GM18870 (cell line): ENCODE results near the gene NHSL2.
"Not testable (repeated sequence)": the region's sequence is repeated elsewhere in the genome, so short reads cannot be mapped to it uniquely, and the experiment has no call there.

Experiments used
- ATAC-seq: cut with Tn5 transposase; IDR thresholded peaks from one replicate; pipeline ENCODE4 v1.9.1; 2021; ENCODE audit warnings: moderate library complexity; ENCODE audit not compliant: unreplicated experiment

The NHSL2 gene

DNA sequence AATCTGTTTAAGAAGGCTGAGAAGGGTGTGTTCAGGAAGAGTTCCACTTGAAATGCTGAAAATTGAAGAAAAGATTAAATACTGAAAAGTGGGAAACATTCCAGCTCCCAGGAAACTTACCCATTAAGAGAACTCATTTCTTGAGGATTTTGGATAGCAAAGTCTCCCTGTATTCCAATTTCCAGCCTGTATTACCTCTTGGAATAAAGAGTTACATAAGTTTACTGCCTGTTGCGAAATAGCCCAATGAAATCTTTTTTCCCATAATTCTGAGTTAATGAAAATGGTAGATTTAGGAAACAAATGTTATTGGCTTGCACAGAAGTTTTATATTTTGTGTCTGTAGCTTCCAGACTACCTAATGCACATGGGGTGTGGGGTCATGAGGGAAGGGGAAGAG, 12.0 kb downstream of the NHSL2 start:
- ATAC-seq, result no peak

DNA sequence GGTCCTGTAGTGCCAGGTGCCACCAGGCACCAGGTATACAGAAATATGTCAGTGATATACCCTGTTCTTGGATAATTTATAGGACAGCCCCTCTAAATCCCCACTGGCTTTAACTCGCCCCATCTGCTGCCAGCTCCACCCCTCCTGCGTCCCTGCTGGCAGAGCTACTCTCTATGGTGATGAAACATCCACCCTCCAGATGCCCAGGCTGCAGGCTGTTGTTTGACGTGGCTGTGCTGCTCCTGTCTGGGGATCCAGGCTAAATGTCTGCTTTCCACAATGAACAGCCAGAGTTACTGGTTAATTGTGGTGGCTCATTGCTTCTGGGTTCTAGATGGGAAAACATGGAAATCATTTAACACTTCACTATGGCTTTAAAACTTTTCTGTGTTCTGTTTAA, 12.9 kb downstream of the NHSL2 start:
- no peak for ATAC-seq

DNA sequence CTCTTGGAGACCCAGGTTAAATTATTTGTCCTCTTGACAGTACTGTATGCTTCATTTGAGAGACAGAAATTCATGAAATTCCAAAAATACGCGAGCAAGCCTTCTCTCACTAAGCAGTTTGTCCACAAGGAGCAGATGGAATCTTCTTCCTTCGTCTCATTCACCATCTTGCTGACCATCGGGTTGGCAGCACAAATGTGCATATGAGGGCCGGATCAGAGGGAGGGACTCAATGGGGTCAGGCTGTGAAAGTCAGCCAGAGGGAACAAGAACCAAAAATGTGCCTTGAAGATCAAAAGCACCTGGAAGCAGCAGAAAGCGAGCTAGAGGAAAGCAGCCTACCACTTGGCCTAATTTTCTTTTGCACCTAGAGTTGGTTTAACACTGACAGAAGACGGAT, 16.4 kb downstream of the NHSL2 start:
- ATAC-seq, result no peak

DNA sequence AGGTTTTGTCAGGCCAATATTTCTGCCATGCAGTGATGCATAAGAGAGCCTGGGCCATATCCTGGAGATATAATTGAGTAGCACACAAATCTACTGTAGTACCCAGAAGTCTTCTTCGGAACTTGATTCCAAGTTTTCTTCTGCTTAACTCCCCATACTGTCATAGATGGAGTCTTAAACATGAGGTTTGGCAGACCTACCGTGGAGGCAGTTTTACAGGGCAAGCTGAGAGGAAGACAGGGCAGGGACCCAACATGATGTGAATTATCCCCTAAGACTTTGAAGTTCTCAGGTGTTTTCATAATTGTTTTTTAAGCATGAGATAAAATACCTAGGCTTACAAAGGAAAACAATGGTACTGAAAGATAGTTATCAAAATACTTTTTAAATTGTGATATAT, 18.2 kb downstream of the NHSL2 start:
- ATAC-seq, result no peak

DNA sequence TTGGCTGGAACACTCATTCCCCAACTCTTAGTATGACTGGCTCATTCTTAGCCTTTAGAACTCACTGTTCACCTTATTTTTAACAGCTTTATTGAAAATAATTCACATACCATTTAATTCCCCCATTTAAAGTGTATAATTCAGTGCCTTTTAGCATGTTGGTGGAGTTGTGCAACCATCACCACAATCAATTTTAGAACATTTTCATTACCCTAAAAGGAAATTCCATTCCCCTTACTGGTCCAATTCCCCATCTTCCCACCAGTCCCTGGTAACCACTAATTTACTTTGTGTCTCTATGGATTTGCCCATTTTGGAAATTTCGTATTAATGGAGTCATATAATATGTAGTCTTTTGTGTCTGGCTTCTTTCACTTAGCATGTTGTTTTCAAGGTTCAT, 19.7 kb downstream of the NHSL2 start:
- no peak for ATAC-seq

DNA sequence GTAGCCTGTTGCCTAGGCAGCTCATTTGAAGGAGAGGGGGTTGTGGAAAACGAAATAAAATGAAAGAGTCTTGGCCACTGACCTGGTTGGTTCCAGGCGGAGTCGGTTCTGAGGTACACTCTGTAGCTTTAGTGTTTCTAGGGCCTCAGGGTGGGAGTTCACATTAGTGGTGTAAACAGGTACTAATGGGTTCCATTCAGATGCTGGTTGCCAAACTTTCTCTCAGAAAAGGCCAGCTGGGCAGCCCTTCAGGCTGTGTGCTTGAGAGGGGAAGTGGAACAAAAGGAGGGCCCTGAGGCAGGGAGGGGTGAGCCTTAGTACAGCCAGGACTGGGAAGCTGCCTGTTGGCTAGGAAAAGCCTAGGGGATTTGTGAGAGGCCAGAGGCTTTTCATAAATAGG, 24.8 kb downstream of the NHSL2 start:
- ATAC-seq, result no peak

DNA sequence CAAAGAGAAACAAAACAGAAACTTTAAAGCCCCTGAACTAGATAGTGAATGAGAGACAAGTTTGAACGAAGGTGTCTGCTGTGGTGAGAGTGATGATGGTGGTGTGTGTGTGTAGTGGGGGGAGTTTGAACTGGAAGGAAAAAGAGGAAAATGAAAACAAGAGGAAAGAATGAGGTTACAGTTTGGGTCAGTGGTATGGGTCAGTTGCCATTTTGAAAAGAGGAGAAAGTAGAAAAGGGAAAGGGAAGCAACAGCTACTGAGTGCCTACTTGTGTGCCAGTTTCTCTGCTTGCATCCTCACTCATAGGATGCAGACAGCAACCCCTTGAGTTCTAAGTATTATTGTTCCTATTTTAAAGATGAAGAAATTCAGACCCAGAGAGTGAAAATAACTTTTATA, 26.0 kb downstream of the NHSL2 start:
- ATAC-seq, result no peak

DNA sequence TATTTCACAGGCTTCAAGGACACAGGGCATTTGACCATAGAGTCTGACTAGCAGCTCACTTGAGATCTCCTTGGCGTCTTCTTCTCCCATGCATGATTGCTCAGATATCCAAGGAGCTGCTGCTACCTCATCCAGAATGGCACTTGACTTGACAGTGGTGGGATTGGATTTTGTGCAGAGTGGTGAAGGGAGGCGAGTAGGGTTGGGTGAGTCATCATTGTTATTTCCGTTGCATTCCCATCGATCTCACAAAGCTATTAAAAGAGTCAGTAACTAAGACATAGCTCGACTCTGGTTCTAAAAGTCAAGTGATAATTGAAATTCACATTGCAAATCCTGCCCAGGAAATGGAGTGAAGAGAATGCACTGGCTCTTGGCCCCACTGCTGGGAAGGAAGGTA, 27.7 kb downstream of the NHSL2 start:
- ATAC-seq, result no peak

DNA sequence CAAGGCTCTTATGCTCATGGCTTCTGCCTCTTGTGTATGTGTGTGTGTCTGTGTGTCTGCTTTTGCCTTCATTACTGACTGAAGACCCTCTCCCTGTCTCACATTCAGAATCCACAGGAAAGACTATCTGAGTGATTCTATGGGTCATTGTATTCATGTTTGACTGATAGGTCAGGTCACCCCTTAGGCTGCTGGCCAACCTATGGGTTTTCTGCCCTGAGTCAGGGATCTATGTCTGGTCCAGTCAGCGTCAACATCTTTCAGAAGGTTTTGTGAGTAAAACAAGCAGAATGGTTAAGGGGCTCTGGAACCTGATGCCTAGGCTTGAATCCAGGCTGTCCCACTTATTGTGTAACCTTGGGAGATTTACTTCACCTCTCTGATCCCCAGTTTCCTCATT, 30.5 kb downstream of the NHSL2 start:
- no peak for ATAC-seq

DNA sequence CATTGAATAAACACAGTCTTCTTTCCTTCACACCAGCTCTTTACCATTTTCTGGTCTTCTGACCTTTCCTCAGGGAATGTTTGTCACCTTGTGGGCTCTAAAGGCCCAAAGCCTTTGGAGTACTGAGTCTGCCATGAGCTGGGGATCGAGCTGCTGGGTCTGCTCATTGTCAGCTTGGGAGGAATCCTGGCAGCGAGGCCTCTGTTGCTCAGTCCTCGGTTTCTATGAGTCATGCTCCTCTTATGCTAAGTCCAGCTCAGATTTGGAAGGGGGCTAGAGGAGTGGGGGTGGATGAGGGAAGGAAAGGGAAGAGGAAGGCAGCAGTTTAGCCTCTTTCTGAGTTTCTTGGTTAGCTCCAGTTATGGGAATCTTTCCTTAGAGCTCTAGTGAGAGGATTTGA, 31.1 kb downstream of the NHSL2 start:
- no peak for ATAC-seq

DNA sequence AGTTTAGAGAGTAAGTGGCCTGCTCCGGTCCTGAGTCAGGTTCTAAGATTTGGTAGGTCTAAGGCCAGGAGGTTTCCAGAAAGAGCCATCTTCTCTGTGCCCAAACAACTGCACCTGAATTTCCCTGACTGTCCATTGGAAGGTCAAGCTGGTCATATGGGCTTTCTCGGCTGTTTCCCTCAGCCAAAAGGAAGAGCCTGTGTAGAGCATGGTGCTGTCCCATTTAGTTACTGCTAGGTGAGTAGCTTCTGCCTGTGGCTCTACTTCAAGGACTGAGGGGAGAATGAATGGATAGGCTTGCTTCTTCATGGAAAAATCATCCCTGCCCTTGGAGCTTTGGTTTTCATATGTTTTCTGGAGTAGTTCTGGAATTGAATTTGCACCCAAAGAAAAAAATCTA, 33.7 kb downstream of the NHSL2 start:
- ATAC-seq, result no peak

DNA sequence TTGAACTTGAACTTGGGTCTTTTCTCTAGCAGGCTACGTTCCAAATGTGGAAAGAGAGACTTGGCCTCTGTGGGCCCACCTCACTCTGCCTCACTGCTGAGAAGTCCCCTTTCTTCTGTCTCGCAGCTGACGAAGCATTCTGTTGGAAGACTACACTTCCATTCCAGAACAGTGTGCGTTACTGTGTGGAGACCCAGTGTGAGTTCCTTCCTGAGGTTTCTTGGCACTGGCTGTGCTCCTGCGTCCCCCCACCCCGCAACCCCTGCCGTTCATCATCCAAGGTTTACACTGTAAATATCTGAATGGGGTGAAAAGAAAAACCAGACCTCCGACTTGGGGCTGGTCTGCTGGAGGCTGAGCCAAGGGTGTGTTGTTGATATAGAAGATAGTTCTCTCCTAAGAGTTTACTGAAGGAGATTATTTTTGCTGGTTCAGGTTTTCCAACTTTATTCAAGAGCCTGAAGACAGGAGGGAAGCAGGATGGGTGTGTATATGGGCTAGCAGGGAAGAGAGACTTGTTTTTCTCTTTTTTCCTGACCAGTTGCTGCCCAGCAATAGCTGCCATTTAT, 34.7 kb downstream of the NHSL2 start:
- ATAC-seq, result no peak

DNA sequence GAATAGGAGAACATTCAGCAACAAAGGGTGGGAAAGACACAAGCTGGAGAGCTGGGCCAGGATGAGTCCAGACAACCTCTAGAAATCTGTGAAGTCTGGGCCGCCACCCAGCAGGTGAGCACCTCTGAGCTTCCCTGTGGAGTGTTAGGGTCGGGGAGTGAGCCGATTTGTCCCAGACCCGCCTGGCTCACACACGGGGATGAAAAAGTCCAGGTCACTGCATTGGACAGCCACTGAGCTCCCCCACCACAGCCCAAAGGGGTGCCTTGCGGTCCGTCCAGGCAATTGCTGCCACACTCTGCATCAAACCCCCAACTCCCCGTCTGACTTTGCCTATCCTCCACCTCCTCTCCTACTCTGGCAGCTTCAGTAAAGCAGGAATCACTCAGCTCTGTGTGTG, 38.7 kb downstream of the NHSL2 start:
- ATAC-seq, result no peak

DNA sequence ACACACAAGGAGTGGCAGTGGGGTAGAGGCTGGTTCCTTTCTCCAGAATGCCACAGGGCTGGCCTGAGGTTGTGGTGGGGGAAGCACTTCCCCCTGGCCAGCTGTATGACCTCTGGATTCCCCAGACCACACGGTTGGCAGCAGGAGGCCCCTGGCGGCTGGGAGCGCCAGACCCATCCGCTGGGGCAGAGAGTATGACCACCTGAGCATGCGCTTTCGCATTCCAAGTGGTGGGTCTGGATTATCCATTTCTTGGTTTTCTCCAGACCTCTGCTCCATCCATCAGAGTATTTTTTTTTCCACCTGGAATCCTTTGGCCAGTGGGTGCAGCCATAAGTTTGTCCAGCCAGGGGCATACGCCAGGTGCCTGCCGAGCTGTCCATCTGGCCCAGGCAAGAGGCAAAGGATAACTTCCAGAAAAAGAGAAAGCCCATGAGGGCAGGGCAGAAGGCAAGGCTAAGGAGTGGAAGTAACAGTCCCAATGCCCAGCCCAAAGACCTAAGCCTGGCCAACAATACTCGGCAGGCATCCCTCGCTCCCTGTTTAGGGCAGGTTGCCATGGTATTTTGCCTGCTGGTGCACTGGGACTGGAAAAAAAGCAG, 39.3 kb downstream of the NHSL2 start:
- no peak for ATAC-seq

DNA sequence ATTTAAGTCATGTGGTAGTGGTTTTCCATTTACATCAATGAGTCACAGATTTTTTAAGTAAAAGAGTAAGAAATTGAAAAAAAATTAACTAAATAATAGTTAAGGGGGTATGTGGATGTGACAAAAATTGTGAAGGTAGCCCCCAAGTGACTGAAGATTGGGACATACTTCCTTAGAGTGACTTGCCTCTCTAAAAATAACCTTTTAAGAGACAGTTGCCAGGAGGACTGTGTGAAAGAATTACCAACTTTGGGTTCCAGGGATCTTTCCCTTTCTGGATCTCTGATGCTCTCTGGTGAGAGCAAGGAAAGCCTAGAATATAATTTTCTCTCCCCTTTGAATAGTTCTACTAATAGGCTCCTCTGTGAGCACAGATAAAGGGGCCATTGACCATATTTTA, 42.7 kb downstream of the NHSL2 start:
- ATAC-seq, result no peak

DNA sequence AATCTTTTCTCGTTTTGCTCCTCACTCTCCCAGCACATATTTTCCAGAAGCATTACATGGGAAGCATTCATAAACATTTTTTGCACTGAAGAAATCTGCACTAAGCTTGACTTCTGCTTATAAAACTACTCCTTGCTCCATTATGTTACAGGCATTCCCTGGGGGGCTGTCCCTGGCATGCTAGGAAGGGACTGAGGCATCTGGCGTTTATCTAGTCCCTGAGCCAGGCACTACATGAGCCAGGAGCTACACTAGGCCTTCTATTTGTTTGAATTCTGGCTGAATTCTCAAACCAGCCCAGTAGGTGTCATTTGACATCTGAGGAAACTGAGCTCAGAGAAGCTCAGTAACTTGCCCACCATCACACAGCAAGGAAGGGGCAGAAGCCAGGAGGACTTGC, 43.3 kb downstream of the NHSL2 start:
- ATAC-seq, result no peak

DNA sequence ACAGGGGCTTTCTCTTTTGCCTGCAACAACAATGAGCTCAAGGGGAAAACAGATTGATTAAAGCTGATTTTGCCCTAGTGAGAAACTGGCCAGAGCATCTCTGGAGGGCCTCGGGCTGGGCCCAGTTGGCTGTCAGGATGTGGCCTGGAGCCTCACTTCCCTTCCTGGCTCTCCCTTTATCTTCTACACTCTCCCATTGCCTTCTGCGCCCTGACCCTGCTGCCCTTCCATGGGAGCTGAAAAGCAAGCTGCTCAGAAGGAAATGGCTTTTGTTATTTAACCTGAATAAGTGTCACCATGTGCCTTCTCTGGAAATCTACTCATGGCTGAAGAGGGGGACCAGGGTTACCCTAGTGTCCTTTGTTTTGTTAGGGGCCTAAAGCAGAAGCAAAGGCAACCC, 43.8 kb downstream of the NHSL2 start:
- no peak for ATAC-seq

DNA sequence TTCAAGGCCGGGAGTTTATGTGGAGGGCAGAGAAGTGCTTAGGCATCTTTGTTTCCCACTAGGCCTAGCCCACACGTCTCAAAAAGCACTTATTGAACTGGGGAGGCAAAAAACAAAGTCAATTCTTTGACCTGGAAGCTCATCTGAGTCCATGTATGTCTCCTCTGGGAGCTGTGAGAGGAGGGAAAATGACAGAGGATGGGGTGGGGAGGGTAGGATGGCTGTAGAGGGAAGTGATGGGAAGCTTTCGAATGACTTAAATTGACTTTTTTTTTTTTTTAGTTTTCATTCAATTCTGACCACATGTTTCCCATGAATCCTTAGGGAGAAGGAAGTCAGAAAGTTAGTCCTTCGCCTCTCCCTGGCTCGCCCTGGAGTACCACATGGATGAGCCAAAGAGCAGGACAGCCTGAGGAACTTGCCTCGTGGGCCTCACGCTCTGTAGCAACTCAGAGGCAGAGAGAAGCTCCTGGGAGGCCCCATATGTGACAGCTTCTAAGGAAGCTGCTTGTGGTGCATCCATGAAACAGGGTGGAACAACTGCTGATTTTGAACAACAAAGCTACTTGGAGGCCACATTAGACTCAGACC, 45.0 kb downstream of the NHSL2 start:
- ATAC-seq, result no peak

DNA sequence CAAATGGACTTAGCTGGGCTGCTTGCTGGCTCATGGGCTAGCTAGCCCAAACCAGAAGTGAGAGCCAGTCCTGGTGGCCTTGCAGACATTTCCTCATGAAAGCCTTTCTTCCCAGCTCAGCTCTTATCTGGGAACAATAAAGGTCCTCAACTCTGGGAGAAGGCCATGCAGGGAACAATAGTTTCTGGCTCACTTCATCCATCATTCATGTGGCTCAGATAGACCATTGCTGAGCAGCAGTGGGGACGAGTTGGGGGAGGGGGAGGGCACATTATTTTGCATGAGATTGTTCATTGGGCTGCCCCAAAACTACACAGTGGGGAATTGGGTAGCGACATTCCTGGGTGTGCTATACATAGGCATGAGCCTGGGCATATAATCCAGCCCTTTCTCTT, 47.6 kb downstream of the NHSL2 start:
- no peak for ATAC-seq

DNA sequence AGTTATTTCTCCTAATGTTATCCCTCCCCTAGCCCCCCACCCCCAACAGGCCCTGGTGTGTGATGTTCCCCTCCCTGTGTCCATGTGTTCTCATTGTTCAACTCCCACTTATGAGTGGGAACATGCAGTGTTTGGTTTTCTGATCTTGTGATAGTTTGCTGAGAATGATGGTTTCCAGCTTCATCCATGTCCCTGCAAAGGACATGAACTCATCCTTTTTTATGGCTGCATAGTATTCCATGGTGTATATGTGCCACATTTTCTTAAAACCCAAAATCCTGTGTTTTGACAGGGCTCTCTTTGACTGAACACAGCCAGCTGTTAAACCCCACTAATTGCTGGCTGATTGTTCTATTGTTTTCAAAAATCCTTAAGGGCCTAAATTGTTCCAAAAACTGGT, 53.5 kb downstream of the NHSL2 start:
- ATAC-seq, result not testable (repeated sequence)

DNA sequence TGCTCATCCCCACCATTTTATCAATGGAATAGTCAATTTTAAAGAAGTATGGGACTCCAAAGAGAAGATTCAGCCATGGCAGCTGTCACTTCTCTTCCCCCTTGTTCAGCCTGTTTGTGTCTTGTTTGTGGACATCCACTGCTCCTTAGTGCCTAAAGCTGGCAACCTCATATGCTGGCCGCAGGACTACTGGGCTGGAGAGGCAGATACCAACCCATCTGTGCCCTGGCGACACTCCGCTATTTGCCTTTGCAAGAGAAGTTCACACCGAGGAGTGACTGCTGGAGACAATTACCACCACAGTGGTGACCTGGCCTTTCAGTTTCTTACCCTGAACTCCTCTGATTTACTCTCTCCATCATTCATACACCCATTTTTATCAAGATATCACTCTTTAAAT, 64.3 kb downstream of the NHSL2 start:
- no peak for ATAC-seq

DNA sequence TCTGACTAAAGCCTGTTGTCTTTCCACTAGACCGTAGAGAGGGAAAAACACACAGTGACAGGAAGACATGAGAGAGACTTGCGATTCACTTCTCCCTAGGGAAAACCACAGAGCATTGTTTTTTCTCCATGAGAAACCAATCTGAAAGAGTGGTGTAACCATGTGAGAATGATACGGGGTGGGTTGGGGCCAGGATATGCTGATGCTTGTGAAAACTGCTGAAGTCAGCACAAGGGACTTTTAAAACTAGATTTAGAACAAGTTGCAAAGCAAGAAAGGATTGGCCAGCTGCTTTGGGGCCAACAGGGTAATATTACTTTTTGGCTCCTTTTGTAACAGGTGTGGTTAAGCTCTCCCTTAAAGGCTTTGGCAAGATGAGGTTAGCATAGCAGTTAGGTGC, 66.1 kb downstream of the NHSL2 start:
- no peak for ATAC-seq

DNA sequence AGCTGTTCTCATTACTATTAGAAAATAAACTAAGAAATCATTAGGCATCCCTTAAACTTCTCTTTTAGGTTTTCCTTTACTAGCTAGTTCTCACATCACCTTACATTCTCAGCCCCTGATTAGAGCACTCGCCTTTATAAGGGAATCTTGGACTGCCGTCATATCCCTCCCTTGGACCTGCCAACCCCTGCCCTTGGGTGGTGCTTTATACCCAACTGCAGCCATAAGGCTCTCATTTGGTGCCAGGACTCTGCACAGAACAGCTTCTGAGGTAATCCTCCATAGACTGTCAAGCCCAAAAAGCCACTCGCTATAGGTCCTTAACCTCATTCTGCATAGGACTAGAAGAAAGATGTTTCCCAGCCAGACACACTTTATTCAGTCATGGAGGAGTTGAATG, 67.5 kb downstream of the NHSL2 start:
- ATAC-seq, result no peak
